HG02623 (cell line): ENCODE measurements around the gene KIF1B.
"Not testable (repeated sequence)": the region's sequence is repeated elsewhere in the genome, so short reads cannot be mapped to it uniquely, and the experiment has no call there.

Experiments
- ATAC-seq: cut with Tn5 transposase; IDR thresholded peaks from one replicate; pipeline ENCODE4 v1.9.1; 2021; ENCODE audit warnings: moderate library complexity; ENCODE audit not compliant: unreplicated experiment

Gene KIF1B

DNA sequence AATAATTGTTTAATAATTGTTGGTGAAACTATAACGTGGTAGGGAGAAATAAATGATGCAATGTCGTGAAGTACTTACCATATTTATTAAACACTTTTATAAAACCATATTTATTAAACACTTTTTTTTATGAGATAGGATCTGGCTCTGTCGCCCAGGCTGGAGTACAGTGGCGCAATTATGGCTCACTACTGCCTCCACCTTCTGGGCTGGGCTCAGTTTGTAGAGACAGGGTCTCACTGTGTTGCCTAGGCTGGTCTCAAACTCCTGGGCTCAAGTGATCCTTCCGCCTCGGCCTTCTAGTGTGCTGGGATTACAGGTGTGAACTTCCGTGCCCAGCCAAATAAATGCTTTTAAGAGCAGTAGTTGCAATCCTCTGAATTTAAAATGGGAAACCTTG is 112.5 kb downstream of the KIF1B start:
- no peak for ATAC-seq

GRCh38 chr1:10324627-10325026 is 114.3 kb downstream of the KIF1B start:
- no peak for ATAC-seq

GRCh38 chr1:10325521-10325920 is 115.2 kb downstream of the KIF1B start:
- ATAC-seq, result no peak

DNA sequence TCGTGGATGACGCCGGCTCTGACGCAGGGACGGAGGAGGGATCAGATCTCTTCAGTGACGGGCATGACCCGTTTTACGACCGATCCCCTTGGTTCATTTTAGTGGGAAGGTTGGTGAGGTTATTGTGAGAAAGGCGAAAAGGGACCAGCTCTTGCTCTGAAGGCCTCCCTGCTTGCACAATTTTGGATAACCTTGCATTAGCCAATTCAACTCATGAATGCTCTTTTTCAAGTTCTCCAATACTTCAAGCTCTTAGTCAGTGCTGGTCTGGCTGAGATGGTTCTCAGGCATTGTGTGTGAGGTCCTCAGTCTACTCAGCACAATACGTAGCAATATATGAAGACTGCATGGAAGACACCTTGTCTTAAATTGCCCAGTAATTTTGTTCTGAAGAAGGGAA is 115.9 kb downstream of the KIF1B start:
- ATAC-seq, result no peak

- no peak for ATAC-seq
Observed at GRCh38 chr1:10328180-10328963, 118.0 kb downstream of the KIF1B start.

DNA sequence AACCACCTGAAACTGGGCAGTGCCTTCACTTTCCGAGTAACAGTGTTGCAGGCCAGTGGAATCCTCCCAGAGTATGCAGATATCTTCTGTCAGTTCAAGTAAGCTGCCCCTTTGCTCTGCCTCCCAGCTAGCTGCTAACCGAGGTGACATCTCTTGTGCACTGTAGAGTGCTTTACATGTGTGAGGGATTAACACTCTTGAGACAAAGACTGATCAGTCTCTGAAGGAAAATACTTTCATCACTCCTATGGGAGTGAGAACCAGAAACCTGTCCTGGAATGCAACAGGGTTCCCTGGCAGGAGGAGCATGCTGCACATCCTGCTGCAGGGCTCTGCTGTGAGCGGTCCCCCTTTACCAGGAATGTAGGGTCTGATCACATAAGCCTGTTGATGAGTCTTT is 127.1 kb downstream of the KIF1B start:
- ATAC-seq, result no peak

DNA sequence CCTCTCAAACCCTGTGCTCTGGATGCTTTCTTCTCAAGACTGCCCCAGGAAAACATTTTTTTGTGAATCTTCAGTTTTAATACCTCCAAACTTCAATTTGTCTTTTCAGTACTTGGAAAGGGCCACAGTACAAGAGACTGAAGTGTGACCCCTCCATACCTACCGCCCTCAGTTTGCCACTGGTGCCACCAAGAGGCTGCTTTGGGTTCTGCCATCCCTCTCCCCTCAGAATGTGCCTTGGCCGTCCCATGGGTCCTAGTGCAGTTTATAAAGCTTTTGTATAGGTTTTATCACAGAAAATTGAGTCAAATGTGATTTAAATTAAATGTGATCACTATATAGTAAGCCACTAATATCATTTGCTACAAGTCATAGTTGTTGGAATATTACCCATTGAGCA is 127.7 kb downstream of the KIF1B start:
- no peak for ATAC-seq

- ATAC-seq, result no peak
Observed at GRCh38 chr1:10338611-10339010, 128.2 kb downstream of the KIF1B start.

DNA sequence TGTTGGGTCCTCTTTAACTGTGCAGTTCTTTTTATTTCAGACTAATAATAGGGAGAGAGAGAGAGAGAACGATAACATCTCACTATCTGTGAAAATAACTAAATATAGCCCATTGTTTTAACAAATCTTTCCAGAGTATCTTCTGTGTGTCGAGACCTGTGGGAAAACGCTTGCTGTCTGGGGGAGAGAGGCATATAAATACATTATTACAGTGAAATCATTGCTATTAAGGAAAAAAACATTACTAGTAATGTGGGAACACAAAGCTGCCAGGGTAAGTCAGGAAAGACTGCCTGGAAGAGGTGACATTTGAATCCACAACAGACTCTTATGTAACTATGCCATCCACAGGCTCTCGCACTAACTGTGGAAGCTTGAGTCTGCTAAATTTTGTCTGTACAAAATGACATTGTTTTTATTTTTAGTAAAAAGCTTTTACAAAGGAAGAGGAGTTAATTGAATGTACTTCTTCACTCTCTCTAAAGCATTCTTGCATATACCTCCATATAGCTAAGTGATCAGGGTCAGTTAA is 128.7 kb downstream of the KIF1B start:
- ATAC-seq, result no peak

- no peak for ATAC-seq
Observed at GRCh38 chr1:10339815-10340214, 129.4 kb downstream of the KIF1B start.

- no peak for ATAC-seq
Observed at GRCh38 chr1:10340930-10341590, 130.7 kb downstream of the KIF1B start.

- no peak for ATAC-seq
Observed at GRCh38 chr1:10347109-10347508, 136.7 kb downstream of the KIF1B start.

- no peak for ATAC-seq
Observed at GRCh38 chr1:10353282-10353681, 142.9 kb downstream of the KIF1B start.

- ATAC-seq, result no peak
Observed at GRCh38 chr1:10353693-10354092, 143.3 kb downstream of the KIF1B start.

DNA sequence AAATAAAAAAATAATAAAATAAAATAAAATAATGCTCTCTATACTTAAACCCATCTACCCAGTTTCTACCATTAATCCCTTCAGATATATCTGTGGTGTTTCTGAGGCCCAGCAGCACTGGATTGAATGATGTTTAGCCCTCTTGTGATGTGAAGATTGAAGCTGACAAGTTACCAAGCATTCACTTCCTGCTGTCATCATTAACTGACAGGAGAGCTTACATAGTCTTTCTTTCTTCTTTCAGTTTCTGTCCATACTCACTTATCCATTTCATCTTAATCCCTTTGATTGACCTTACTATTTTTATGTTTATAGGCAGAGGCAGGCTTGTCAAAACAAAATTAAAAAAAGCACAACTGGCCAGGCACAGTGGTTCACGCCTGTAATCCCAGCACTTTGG is 149.7 kb downstream of the KIF1B start:
- no peak for ATAC-seq

GRCh38 chr1:10361515-10361914 is 151.1 kb downstream of the KIF1B start:
- no peak for ATAC-seq

- ATAC-seq, result no peak
Observed at GRCh38 chr1:10368194-10368593, 157.8 kb downstream of the KIF1B start.

- no peak for ATAC-seq
Observed at GRCh38 chr1:10374442-10374860, 164.1 kb downstream of the KIF1B start.

GRCh38 chr1:10377365-10378029 is 167.1 kb downstream of the KIF1B start:
- ATAC-seq, result not testable (repeated sequence)

DNA sequence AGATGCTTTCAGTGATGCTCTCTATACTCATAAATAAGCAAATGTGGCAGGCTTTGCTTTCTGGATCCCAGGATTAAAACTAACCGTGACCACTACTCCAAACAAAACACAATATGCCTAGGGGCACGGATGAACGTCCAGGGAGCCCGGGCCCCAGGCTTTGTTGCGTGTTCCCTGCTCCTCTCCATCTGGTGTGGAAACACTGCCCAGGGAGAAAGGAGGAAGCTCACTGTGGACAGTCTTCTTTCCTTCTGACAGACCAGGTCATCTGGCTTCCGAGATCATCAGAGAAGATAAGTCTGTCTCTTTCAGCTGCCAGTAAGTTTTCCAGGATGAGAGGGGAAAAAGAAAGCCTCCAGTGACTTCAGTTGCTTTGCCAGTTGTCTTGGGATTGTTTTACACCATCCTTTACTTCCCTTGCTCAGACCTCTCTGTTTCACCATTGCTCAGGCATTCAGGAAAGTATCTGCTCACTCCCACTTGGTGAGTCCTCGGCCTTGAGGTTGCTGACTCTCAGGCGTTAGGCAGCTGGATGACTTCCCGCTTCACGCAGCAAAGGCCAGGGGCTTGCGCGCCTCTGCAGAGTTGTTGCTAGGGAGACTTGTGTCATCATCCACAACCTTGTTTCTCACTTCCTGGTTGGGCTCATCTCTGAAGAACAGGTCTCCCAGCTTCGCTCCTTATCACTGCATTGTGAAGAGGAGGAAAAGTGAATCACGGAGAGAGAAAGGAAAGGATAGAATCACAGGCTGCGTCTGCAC is 167.9 kb downstream of the KIF1B start:
- ATAC-seq, result no peak

DNA sequence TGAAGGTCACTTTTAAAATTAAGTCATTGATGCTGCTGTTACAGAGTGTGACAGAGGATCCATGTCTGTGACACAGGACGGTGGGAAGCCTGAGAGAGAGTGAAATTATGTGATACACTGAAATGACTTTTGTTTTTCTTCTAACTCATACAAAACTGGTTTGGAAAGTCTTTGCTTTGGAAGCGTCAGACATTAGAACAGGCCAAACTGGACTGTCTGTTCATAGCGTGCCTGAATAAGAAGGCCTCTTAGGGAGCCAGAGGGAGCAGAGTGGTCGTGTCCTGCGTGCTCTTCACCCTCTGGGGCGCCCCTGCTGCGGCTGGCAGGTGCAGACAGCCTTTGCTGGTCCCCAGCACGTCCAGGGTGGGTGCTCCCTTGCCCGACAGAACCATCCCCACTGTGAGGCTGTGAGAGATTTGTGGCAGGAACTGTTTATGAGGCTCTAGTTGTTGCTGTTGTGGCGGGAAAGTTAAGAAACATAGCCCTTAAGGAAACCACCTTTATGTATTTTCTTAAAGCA is 168.8 kb downstream of the KIF1B start:
- ATAC-seq, result no peak
